Measurements from ENCODE around the gene MACROH2A2.
A peak's percentile ranks its signal among the peaks of the same experiment; 100 is the strongest.
"Not testable (repeated sequence)": the region's sequence is repeated elsewhere in the genome, so short reads cannot be mapped to it uniquely, and the experiment has no call there.

Gene MACROH2A2

GRCh38 chr10:70101068-70101562 lies 48.5 kb downstream of the MACROH2A2 start:
- not testable (repeated sequence) for DNase-seq (ENCODE audit: low read depth)

GRCh38 chr10:70101668-70102067 lies 49.0 kb downstream of the MACROH2A2 start:
- DNase-seq (ENCODE audit: low read depth): no peak

GRCh38 chr10:70106958-70107791 lies 54.5 kb downstream of the MACROH2A2 start:
- DNase-seq (ENCODE audit: low read depth): no peak

- no peak for DNase-seq (ENCODE audit: low read depth)
Observed at GRCh38 chr10:70109064-70109729, 56.6 kb downstream of the MACROH2A2 start.

GRCh38 chr10:70111496-70111895 lies 58.9 kb downstream of the MACROH2A2 start:
- no peak for DNase-seq (ENCODE audit: low read depth)

- no peak for DNase-seq (ENCODE audit: low read depth)
Observed at GRCh38 chr10:70112071-70112470, 59.4 kb downstream of the MACROH2A2 start.

GRCh38 chr10:70114902-70115301 lies 62.3 kb downstream of the MACROH2A2 start:
- DNase-seq (ENCODE audit: low read depth): no peak

- peak; percentile 37 for DNase-seq (ENCODE audit: low read depth)
Observed at GRCh38 chr10:70115948-70116682, 63.5 kb downstream of the MACROH2A2 start.

GRCh38 chr10:70117646-70118045 lies 65.0 kb downstream of the MACROH2A2 start:
- DNase-seq (ENCODE audit: low read depth): no peak

GRCh38 chr10:70118196-70118595 lies 65.5 kb downstream of the MACROH2A2 start:
- no peak for DNase-seq (ENCODE audit: low read depth)

GRCh38 chr10:70119197-70119596 lies 66.6 kb downstream of the MACROH2A2 start:
- DNase-seq (ENCODE audit: low read depth): no peak

GRCh38 chr10:70119623-70120022 lies 67.0 kb downstream of the MACROH2A2 start:
- DNase-seq (ENCODE audit: low read depth): no peak

- no peak for DNase-seq (ENCODE audit: low read depth)
Observed at GRCh38 chr10:70120417-70120816, 67.8 kb downstream of the MACROH2A2 start.

- no peak for DNase-seq (ENCODE audit: low read depth)
Observed at GRCh38 chr10:70121281-70121949, 68.8 kb downstream of the MACROH2A2 start.

- no peak for DNase-seq (ENCODE audit: low read depth)
Observed at GRCh38 chr10:70122742-70123141, 70.1 kb downstream of the MACROH2A2 start.

GRCh38 chr10:70123166-70123565 lies 70.5 kb downstream of the MACROH2A2 start:
- DNase-seq (ENCODE audit: low read depth): not testable (repeated sequence)

GRCh38 chr10:70123817-70124216 lies 71.2 kb downstream of the MACROH2A2 start:
- no peak for DNase-seq (ENCODE audit: low read depth)

GRCh38 chr10:70124415-70124814 lies 71.8 kb downstream of the MACROH2A2 start:
- no peak for DNase-seq (ENCODE audit: low read depth)

GRCh38 chr10:70124918-70125317 lies 72.3 kb downstream of the MACROH2A2 start:
- no peak for DNase-seq (ENCODE audit: low read depth)

GRCh38 chr10:70125918-70126552 lies 73.4 kb downstream of the MACROH2A2 start:
- no peak for DNase-seq (ENCODE audit: low read depth)

GRCh38 chr10:70126700-70127395 lies 74.2 kb downstream of the MACROH2A2 start:
- no peak for DNase-seq (ENCODE audit: low read depth)
